Mucosa of descending colon (tissue), 3 donors: Measurements from ENCODE around the gene TMEM244. TPM values are rescaled to one million over a fixed set of nuclear protein-coding genes. Genes with fewer than 3 reads are reported as not detected.
"Not testable (repeated sequence)": the region's sequence is repeated elsewhere in the genome, so short reads cannot be mapped to it uniquely, and the experiment has no call there.

Source experiments
- ATAC-seq: fragments of 200-7000 bp; cut with Tn5 transposase; one replicate; pipeline ENCODE4 v1.9.1; 2020; ENCODE audit warnings: mild to moderate bottlenecking, moderate library complexity
- DNase-seq, 3 donors: peaks; one replicate each; pipeline ENCODE4 v3.0.0-alpha.2; 2020
- H3K36me3 ChIP-seq: fragments of 200-600 bp; one replicate; pipeline ENCODE4 v1.8.0; 2021; ENCODE audit warnings: low read depth, mild to moderate bottlenecking
- H3K4me1 ChIP-seq: fragments of 200-600 bp; one replicate; pipeline ENCODE4 v1.8.0; 2021; ENCODE audit warnings: low read depth, mild to moderate bottlenecking
- H3K4me3 ChIP-seq: fragments of 200-600 bp; one replicate; pipeline ENCODE4 v1.8.0; 2021; ENCODE audit warnings: mild to moderate bottlenecking
- H3K9me3 ChIP-seq: fragments of 200-600 bp; one replicate; pipeline ENCODE4 v1.8.0; 2021; ENCODE audit warnings: mild to moderate bottlenecking
- CTCF ChIP-seq: fragments of 200-600 bp; IDR thresholded peaks from one replicate; pipeline ENCODE4 v1.8.0; 2022; ENCODE audit warnings: antibody characterized with exemption, mild to moderate bottlenecking
- intact Hi-C, 2 donors: fragments of 100-400 bp; cut with DNase I in 1 of 2; cut with micrococcal nuclease in 1 of 2; formaldehyde crosslinking; loops; one replicate each; pipeline versions ENCODE4 v1.11.0 to v1.11.1; 2022; cut with DNase I, micrococcal nuclease
- total RNA-seq, 3 donors: library from RNA; stranded (reverse); fragmentation: NEBNext Ultra II Directional in 2 of 3; extraction: Animal tissue kit (Norgen Biotek cat#: 25700) in 2 of 3; gene quantifications; one replicate each; pipeline versions ENCODE4 v1.2.1 to v1.2.4, GENCODE V29; 2021 to 2023
- donor health status: DM: no; HTN: no; CAD: no; lungs with moderate emphysema.
- donor health status: DM: no; HTN: no; CAD: no.
- donor health status: DM: no; HTN: yes; CAD: no.

TMEM244 gene
- total RNA-seq, 3 donors from 2014 or later = not detected

DNA sequence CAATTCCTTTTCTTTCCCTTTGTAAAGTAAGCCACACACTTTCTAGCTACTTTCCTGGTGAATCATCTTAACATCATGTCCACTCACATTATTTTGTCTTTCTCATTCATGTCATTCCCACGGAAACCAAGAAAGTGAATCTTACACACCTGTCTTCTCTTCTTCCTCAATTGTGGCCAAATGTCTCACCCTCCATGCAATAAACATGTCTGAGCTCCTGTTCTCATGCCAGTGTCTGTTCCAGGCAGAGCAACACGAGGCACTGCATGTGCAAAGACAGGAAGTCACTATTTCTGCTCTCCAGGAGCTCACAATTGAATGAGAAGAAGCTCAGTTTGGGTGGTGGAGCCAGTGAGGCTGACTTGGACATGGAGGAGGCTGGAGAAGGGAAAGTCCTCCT, 29.0 kb upstream of the TMEM244 start:
- no peaks in the 10 kb centered on the region for H3K9me3 ChIP-seq
- no peaks in the 10 kb centered on the region for H3K36me3 ChIP-seq
- ATAC-seq (no peak), DNase-seq (no peak)
- no peak for TF ChIP-seq CTCF
- no peak overlapping the region for H3K4me3 ChIP-seq
- H3K4me1 ChIP-seq = no peaks in the 10 kb centered on the region
- intact Hi-C loops = loop anchor here in 1 of 2 donors (10.0 kb wide), 1 partner anchor 135 kb away; no protein-coding TSS in a partner anchor

- intact Hi-C loops = no loop called here
- H3K9me3 ChIP-seq = no peaks in the 10 kb centered on the region
- no peaks in the 10 kb centered on the region for H3K36me3 ChIP-seq
- ATAC-seq (no peak), DNase-seq (no peak)
- no peak overlapping the region for H3K4me3 ChIP-seq
- TF ChIP-seq CTCF = no peak
- no peaks in the 10 kb centered on the region for H3K4me1 ChIP-seq
Observed at GRCh38 chr6:129889580-129889979, 28.5 kb upstream of the TMEM244 start.

- DNase-seq (no peak), ATAC-seq (no peak)
- no peak for TF ChIP-seq CTCF
- no peaks in the 10 kb centered on the region for H3K4me1 ChIP-seq
- intact Hi-C loops = no loop called here
- no peaks in the 10 kb centered on the region for H3K9me3 ChIP-seq
- no peaks in the 10 kb centered on the region for H3K36me3 ChIP-seq
- no peak overlapping the region for H3K4me3 ChIP-seq
Observed at GRCh38 chr6:129886401-129887155, 25.5 kb upstream of the TMEM244 start.

GRCh38 chr6:129884211-129884610, 23.1 kb upstream of the TMEM244 start:
- Histone ChIP-seq H3K4me3 (no peak overlapping the region), H3K4me1 (no peaks in the 10 kb centered on the region), H3K36me3 (no peaks in the 10 kb centered on the region), H3K9me3 (no peaks in the 10 kb centered on the region)
- DNase-seq (no peak), ATAC-seq (no peak)
- TF ChIP-seq CTCF = no peak
- intact Hi-C loops = no loop called here

DNA sequence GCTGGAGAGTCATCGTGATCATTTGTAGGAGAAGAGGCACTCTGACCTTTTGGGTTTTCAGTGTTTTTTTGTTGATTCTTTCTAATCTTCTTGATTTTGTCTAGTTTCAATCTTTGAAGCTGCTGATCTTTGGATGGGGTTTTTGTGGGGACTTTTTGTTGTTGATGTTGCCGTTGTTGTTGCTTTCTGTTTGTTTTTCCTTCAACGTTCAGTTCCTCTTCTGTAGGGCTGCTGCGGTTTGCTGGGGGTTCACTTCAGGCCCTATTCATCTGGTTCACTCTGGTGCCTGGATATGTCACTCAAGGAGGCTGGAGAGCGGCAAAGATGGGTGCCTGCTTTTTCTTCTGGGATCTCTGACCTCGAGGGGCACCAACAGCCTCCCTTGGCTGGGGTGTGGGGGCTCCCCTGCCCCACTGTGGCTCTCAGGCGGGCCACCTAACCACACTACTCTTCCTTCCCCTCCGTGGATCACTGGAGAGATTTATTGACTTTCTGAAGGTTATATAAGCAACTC, 21.5 kb upstream of the TMEM244 start:
- peak in 2 of 3 donors; percentile 9 to 21 for DNase-seq

GRCh38 chr6:129877894-129878293, 16.8 kb upstream of the TMEM244 start:
- H3K4me3 ChIP-seq, ATAC-seq, H3K36me3 ChIP-seq, H3K9me3 ChIP-seq, H3K4me1 ChIP-seq, DNase-seq, intact Hi-C loops: not testable (repeated sequence)

More for the DNA sequence above, 21.5 kb upstream of the TMEM244 start:
- intact Hi-C loops = no loop called here
- no peaks in the 10 kb centered on the region for H3K4me1 ChIP-seq
- H3K4me3 ChIP-seq = no peak overlapping the region
- H3K9me3 ChIP-seq = no peaks in the 10 kb centered on the region
- no peaks in the 10 kb centered on the region for H3K36me3 ChIP-seq
- no peak for TF ChIP-seq CTCF
- ATAC-seq = peak; percentile 15
